H1 (cell line): ENCODE data around the gene HNRNPAB. TPM values are rescaled to one million over a fixed set of nuclear protein-coding genes. Genes with fewer than 3 reads are reported as not detected.

Experiments
- CTCF ChIA-PET: fragments of 300-600 bp; sonication (Branson Sonifier 250); formaldehyde crosslinking; loops from one replicate; lab custom pipeline; 2021; ENCODE audit not compliant: partially characterized antibody; lab: Charles Lee
- POLR2A ChIA-PET: fragments of 300-600 bp; sonication (Branson Sonifier 250); formaldehyde crosslinking; loops from one replicate; lab custom pipeline; 2021; ENCODE audit warnings: inconsistent platforms; ENCODE audit not compliant: partially characterized antibody; lab: Charles Lee
- DNase-seq, 2 experiments: peaks; one replicate each; pipeline versions ENCODE4 v3.0.0 to v3.0.0-alpha.2; 2010 to 2022; ENCODE audit warnings: low spot score in 2 of 2, low read depth in 1 of 2, mixed read lengths in 1 of 2
- FAIRE-seq: peaks from 2 replicates; lab custom pipeline; 2011; peaks lifted over from hg19 to GRCh38; lab: Jason Lieb, UNC
- H2AFZ ChIP-seq: 2 replicates; pipeline ENCODE4 v1.8.1; 2012; ENCODE audit warnings: low read length, inconsistent platforms
- H2AK5ac ChIP-seq: 2 replicates; pipeline ENCODE4 v1.6.1; 2013; ENCODE audit warnings: low read depth, low read length
- H2BK120ac ChIP-seq: replicated peaks from 2 replicates; pipeline ENCODE3; 2013; ENCODE audit warnings: low read depth, low read length, inconsistent platforms
- H2BK12ac ChIP-seq: 2 replicates; pipeline ENCODE4 v1.6.1; 2013; ENCODE audit warnings: low read depth, low read length
- H2BK15ac ChIP-seq: 2 replicates; pipeline ENCODE4 v1.6.1; 2013; ENCODE audit warnings: low read length
- H2BK20ac ChIP-seq: 2 replicates; pipeline ENCODE4 v1.6.1; 2013; ENCODE audit warnings: low read length
- H2BK5ac ChIP-seq: 2 replicates; pipeline ENCODE4 v1.6.1; 2013; ENCODE audit warnings: low read depth, low read length
- H3K14ac ChIP-seq: 2 replicates; pipeline ENCODE4 v1.6.1; 2013; ENCODE audit warnings: inconsistent platforms; ENCODE audit not compliant: insufficient read length
- H3K18ac ChIP-seq: 2 replicates; pipeline ENCODE4 v1.6.1; 2013; ENCODE audit warnings: low read length; ENCODE audit errors: extremely low read depth
- H3K23ac ChIP-seq: 2 replicates; pipeline ENCODE4 v1.6.1; 2013; ENCODE audit warnings: inconsistent platforms; ENCODE audit not compliant: insufficient read length
- H3K23me2 ChIP-seq: 2 replicates; pipeline ENCODE4 v1.6.1; 2013; ENCODE audit warnings: low read depth, low read length
- H3K27ac ChIP-seq: 2 replicates; pipeline ENCODE4 v1.6.1; 2011; ENCODE audit warnings: low read depth, low read length, inconsistent platforms
- H3K27me3 ChIP-seq, 4 experiments: replicated peaks in 1 of 4; 1 replicate in 1 of 4; 2 replicates in 3 of 4; pipeline versions ENCODE4 v1.6.1 to v1.8.1; 2011 to 2013; ENCODE audit warnings: low read length in 3 of 4, mild to moderate bottlenecking in 3 of 4, inconsistent platforms in 2 of 4, mixed read lengths in 2 of 4, moderate library complexity in 1 of 4; ENCODE audit not compliant: control insufficient read depth in 3 of 4, insufficient read depth in 3 of 4; ENCODE audit errors: extremely low read depth in 1 of 4
- H3K36me3 ChIP-seq, 4 experiments: 2 replicates each; pipeline versions ENCODE4 v1.6.1 to v1.8.1; 2011 to 2013; ENCODE audit warnings: mild to moderate bottlenecking in 4 of 4, low read length in 3 of 4, moderate library complexity in 2 of 4, control low read depth in 1 of 4, inconsistent platforms in 1 of 4; ENCODE audit not compliant: insufficient read depth in 4 of 4, control insufficient read depth in 2 of 4
- H3K4ac ChIP-seq: replicated peaks from 2 replicates; pipeline ENCODE3; 2013; ENCODE audit warnings: low read length, low read depth, mixed read lengths, inconsistent platforms; ENCODE audit not compliant: insufficient read length
- H3K4me1 ChIP-seq, 4 experiments: replicated peaks in 1 of 4; 1 replicate in 1 of 4; 2 replicates in 3 of 4; pipeline versions ENCODE4 v1.6.1 to v1.8.1; 2011 to 2013; ENCODE audit warnings: low read length in 3 of 4, inconsistent platforms in 2 of 4, mixed read lengths in 1 of 4; ENCODE audit not compliant: insufficient read depth in 4 of 4, control insufficient read depth in 3 of 4
- H3K4me2 ChIP-seq, 2 experiments: 2 replicates each; pipeline versions ENCODE4 v1.6.1 to v1.8.1; 2011 to 2013; ENCODE audit warnings: low read depth in 2 of 2, low read length in 2 of 2, control low read depth in 1 of 2, inconsistent platforms in 1 of 2, mild to moderate bottlenecking in 1 of 2; ENCODE audit not compliant: insufficient read depth in 1 of 2
- H3K4me3 ChIP-seq, 4 experiments: fragments of 200-600, 300-600 bp in 1 of 4; sonication (generic), shearing (Covaris generic), sonication (Bioruptor Twin) in 1 of 4; 2 replicates each; pipeline versions ENCODE4 v1.5.1 to v1.8.1; 2011 to 2016; ENCODE audit warnings: low read length in 4 of 4, low read depth in 3 of 4, control low read depth in 2 of 4, inconsistent platforms in 2 of 4, mild to moderate bottlenecking in 2 of 4, mixed read lengths in 1 of 4, moderate library complexity in 1 of 4; ENCODE audit not compliant: insufficient read depth in 2 of 4; ENCODE audit errors: extremely low read depth in 1 of 4
- H3K56ac ChIP-seq: replicated peaks from 2 replicates; pipeline ENCODE3; 2013; ENCODE audit warnings: low read depth, mild to moderate bottlenecking, mixed read lengths, low read length, inconsistent platforms; ENCODE audit not compliant: insufficient read length
- H3K79me1 ChIP-seq: 2 replicates; pipeline ENCODE4 v1.6.1; 2013; ENCODE audit warnings: low read depth, low read length, control low read depth
- H3K79me2 ChIP-seq, 2 experiments: 2 replicates each; pipeline versions ENCODE4 v1.6.1 to v1.8.1; 2012 to 2013; ENCODE audit warnings: low read length in 2 of 2, mild to moderate bottlenecking in 2 of 2, inconsistent platforms in 1 of 2; ENCODE audit not compliant: insufficient read depth in 2 of 2, control insufficient read depth in 1 of 2
- H3K9ac ChIP-seq, 4 experiments: replicated peaks in 1 of 4; 1 replicate in 1 of 4; 2 replicates in 3 of 4; pipeline versions ENCODE4 v1.6.1 to v1.8.1; 2011 to 2013; ENCODE audit warnings: low read depth in 3 of 4, low read length in 3 of 4, control low read depth in 2 of 4, mild to moderate bottlenecking in 2 of 4, moderate library complexity in 2 of 4, inconsistent platforms in 1 of 4; ENCODE audit errors: extremely low read depth in 1 of 4
- H3K9me3 ChIP-seq, 2 experiments: 2 replicates each; pipeline versions ENCODE4 v1.6.1 to v1.8.1; 2012 to 2013; ENCODE audit warnings: mild to moderate bottlenecking in 2 of 2, moderate library complexity in 2 of 2, control low read depth in 1 of 2, inconsistent platforms in 1 of 2, low read depth in 1 of 2, low read length in 1 of 2, mixed read lengths in 1 of 2; ENCODE audit not compliant: insufficient read depth in 2 of 2
- H4K20me1 ChIP-seq, 2 experiments: replicated peaks in 1 of 2; 2 replicates each; pipeline versions ENCODE3 to v1.8.1; 2011 to 2013; ENCODE audit warnings: inconsistent platforms in 2 of 2, low read length in 2 of 2, mild to moderate bottlenecking in 1 of 2; ENCODE audit not compliant: insufficient read depth in 2 of 2, control insufficient read depth in 1 of 2
- H4K5ac ChIP-seq: 2 replicates; pipeline ENCODE4 v1.6.1; 2013; ENCODE audit warnings: low read length, low read depth, mixed read lengths, inconsistent platforms; ENCODE audit not compliant: insufficient read length
- H4K8ac ChIP-seq: 2 replicates; pipeline ENCODE4 v1.8.0; 2013; ENCODE audit warnings: mild to moderate bottlenecking, moderate library complexity, low read length, inconsistent platforms; ENCODE audit not compliant: insufficient read depth; ENCODE audit errors: extremely low read depth
- H4K91ac ChIP-seq: replicated peaks from 2 replicates; pipeline ENCODE3; 2013; ENCODE audit warnings: low read length, mixed read lengths, inconsistent platforms; ENCODE audit not compliant: insufficient read length
- CBX8 ChIP-seq: fragments of 300-800, 300-1000 bp; sonication (generic); IDR thresholded peaks from 2 replicates; pipeline ENCODE4 v1.7.1; 2016; ENCODE audit warnings: low read depth, low read length, borderline replicate concordance
- CEBPB ChIP-seq: IDR thresholded peaks from 2 replicates; pipeline ENCODE4 v1.6.1; 2012; ENCODE audit warnings: low read depth, low read length
- CREB1 ChIP-seq: IDR thresholded peaks from 2 replicates; pipeline ENCODE4 v1.6.1; 2012; ENCODE audit warnings: inconsistent platforms
- EZH2 ChIP-seq: fragments of 200-600 bp; sonication (generic); IDR thresholded peaks from 2 replicates; pipeline ENCODE4 v1.7.1; 2012; ENCODE audit warnings: low read depth, mild to moderate bottlenecking, moderate library complexity, low read length, inconsistent platforms; ENCODE audit not compliant: severe bottlenecking
- FOSL1 ChIP-seq: IDR thresholded peaks from 2 replicates; pipeline ENCODE4 v1.6.1; 2011; ENCODE audit warnings: mild to moderate bottlenecking, low read depth, low read length, moderate library complexity; ENCODE audit not compliant: insufficient read depth
- POLR2A ChIP-seq, 2 experiments: IDR thresholded peaks; 1 replicate in 1 of 2; 2 replicates in 1 of 2; pipeline ENCODE4 v1.6.1; 2011; ENCODE audit warnings: low read depth in 2 of 2, low read length in 2 of 2, mild to moderate bottlenecking in 2 of 2; ENCODE audit errors: control extremely low read depth in 1 of 2
- SP2 ChIP-seq: IDR thresholded peaks from 2 replicates; pipeline ENCODE4 v1.6.1; 2012; ENCODE audit warnings: mild to moderate bottlenecking, low read length, inconsistent platforms
- SRF ChIP-seq: IDR thresholded peaks from 2 replicates; pipeline ENCODE4 v1.6.1; 2011; ENCODE audit warnings: mild to moderate bottlenecking, low read depth, low read length, moderate library complexity
- YY1 ChIP-seq: IDR thresholded peaks from 2 replicates; pipeline ENCODE4 v1.6.1; 2011; ENCODE audit warnings: low read depth, mild to moderate bottlenecking, low read length
- WGBS, 2 experiments: shearing (Covaris generic) in 1 of 2; methylation state at CpG; one replicate each; pipeline versions ENCODE4 v1.1.6 to v1.1.7; 2013 to 2015; ENCODE audit warnings: low lambda C conversion rate in 2 of 2, mixed read lengths in 2 of 2, inconsistent platforms in 1 of 2, low coverage in 1 of 2, missing lambda C conversion rate in 1 of 2; ENCODE audit not compliant: insufficient replicate concordance in 2 of 2, insufficient coverage in 1 of 2, insufficient read length in 1 of 2; ENCODE audit errors: extremely low coverage in 1 of 2, missing lambda C conversion rate in 1 of 2; 5-methylcytosine and 5-hydroxymethylcytosine counted together
- polyA plus RNA-seq, 7 experiments: library from polyadenylated mRNA; depleted of rRNA in 3 of 7; stranded (reverse) in 5 of 7; unstranded in 2 of 7; fragments of >200 nt in 5 of 7; fragments of 200-250 nt in 2 of 7; gene quantifications; 1 replicate in 5 of 7; 2 replicates in 1 of 7; 4 replicates in 1 of 7; pipeline versions ENCODE4 v1.2.1 to v1.2.3, GENCODE V29; 2011 to 2013; ENCODE audit warnings: missing spikeins in 2 of 7, mixed read lengths in 2 of 7
- total RNA-seq: library from RNA; stranded (reverse); fragmentation: NEBNext Ultra II Directional; extraction: Animal tissue kit (Norgen Biotek cat#: 25700); gene quantifications from 2 replicates; pipeline ENCODE4 v1.2.1, GENCODE V29; 2021
- TF ChIP-seq, protein P1 (sequence below): IDR thresholded peaks from 2 replicates; pipeline ENCODE4 v1.6.1; 2011; ENCODE audit warnings: low read depth, mild to moderate bottlenecking, low read length; ENCODE audit not compliant: insufficient read depth

The HNRNPAB gene
- total and polyA plus RNA-seq, 2 of the 8 experiments (the other 6 are each of a cell fraction or from before 2014, with no cell fraction given) = 373 to 563 TPM

DNA sequence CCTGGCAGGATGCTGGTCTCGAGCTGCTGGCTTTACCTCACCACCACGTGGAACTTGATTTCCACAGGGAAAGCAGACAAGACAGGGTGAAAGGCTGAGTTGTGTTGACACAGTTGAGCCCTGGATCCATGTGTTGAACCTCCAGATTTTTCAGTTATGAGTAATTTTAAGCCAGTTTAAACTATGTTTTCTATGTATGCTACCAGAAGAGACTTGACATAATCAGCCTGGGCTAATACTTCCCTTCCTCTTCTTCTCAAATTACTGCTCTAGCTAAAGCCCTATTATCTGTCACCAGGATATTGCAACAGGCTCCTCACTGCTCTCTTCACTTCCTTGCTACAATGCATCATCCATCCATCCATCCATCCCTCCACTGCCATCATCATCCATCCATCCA lies 40.2 kb downstream of the HNRNPAB start:
- Histone ChIP-seq H3K36me3 (no peaks in the 10 kb centered on the region), H4K8ac (no peak overlapping the region), H3K18ac (no peak overlapping the region), H3K79me1 (no peaks in the 10 kb centered on the region), H3K4ac (no peak overlapping the region), H2BK15ac (no peak overlapping the region), H4K91ac (no peak overlapping the region), H3K56ac (no peak overlapping the region), H2BK20ac (no peak overlapping the region), H3K4me3 (no peak overlapping the region), H2BK120ac (no peak overlapping the region), H3K27me3 (no peaks in the 10 kb centered on the region; a peak in 1 of 7 replicates), H3K4me1 (peaks cover 0 to 3% (median under 1%) of the 10 kb centered on the region in 4 experiments; a peak in 4 of 7 replicates), H2AK5ac (no peak overlapping the region), H3K79me2 (no peaks in the 10 kb centered on the region), H2BK12ac (no peak overlapping the region), H2AFZ (no peak overlapping the region), H3K23ac (no peak overlapping the region), H3K27ac (no peak overlapping the region), H4K20me1 (peaks cover 0 to 2% of the 10 kb centered on the region in 2 experiments), H3K4me2 (no peak overlapping the region), H2BK5ac (no peak overlapping the region), H3K14ac (no peak overlapping the region), H3K23me2 (peaks cover 11% of the 10 kb centered on the region; the same call in 1 of the 2 replicates), H3K9ac (no peak overlapping the region), H3K9me3 (no peaks in the 10 kb centered on the region), H4K5ac (no peak overlapping the region)
- ChIA-PET CTCF (interaction anchor here (0.7 to 2.3 kb wide), 3 partner anchors 10 to 345 kb away, joined by 4 to 8 read pairs (median 4); partner anchors contain the start of gene COL23A1), POLR2A (interaction anchor here (0.7 to 1.0 kb wide), 2 partner anchors 9 to 82 kb away, joined by 3 read pairs; no protein-coding TSS in a partner anchor)
- no peak for FAIRE-seq
- DNase-seq = no peak
- TF ChIP-seq CBX8 (no peak), YY1 (no peak), EZH2 (no peak), POLR2A (IDR thresholded peaks at IDR 0.05; ENCODE audit: control extremely low read depth in 1 of 2, low read depth in 2 of 2, low read length in 2 of 2) (no peak), CREB1 (no peak), SP2 (no peak), FOSL1 (no peak), CEBPB (no peak), SRF (no peak)
- TF ChIP-seq, protein P1, sequence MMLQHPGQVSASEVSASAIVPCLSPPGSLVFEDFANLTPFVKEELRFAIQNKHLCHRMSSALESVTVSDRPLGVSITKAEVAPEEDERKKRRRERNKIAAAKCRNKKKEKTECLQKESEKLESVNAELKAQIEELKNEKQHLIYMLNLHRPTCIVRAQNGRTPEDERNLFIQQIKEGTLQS = no peak
- 85% methylated on average over 2 of the region's 2 CpGs; no CpG with 5 or more reads in 1 of the 2 experiments for WGBS, 2 experiments
